HepG2 (cell line): Measurements from ENCODE around the gene GABRG3. TPM values are rescaled to one million over a fixed set of nuclear protein-coding genes. Genes with fewer than 3 reads are reported as not detected.

Source experiments
- ATAC-seq: fragments of 200-7000 bp; cut with Tn5 transposase; 3 replicates; pipeline ENCODE4 v1.9.1; 2020; ENCODE audit warnings: mild to moderate bottlenecking, moderate library complexity
- BruUV-seq: library from RNA; stranded (reverse); fragments of 400-500 nt; replicated peaks from 2 replicates; lab custom pipeline; 2021; lab: Mats Ljungman, UMichigan
- CTCF ChIA-PET: fragments of 300-600 bp; formaldehyde crosslinking; extraction: SDS; loops from one replicate; lab custom pipeline; 2021; ENCODE audit warnings: low total read pairs, inconsistent platforms, low intra/inter-chr PET ratio; lab: Yijun Ruan, JAX
- POLR2A ChIA-PET: fragments of 350-600 bp; sonication (Branson Sonifier 250); formaldehyde crosslinking; loops from one replicate; lab custom pipeline; 2020; ENCODE audit warnings: antibody characterized with exemption, inconsistent platforms; lab: Yijun Ruan, JAX
- DNase-seq: peaks from one replicate; pipeline ENCODE4 v3.0.0-alpha.2; 2015; ENCODE audit warnings: low spot score
- FAIRE-seq: peaks from 3 replicates; lab custom pipeline; 2011; peaks lifted over from hg19 to GRCh38; lab: Jason Lieb, UNC
- H2AFZ ChIP-seq: one replicate; pipeline ENCODE4 v1.6.1; 2011; ENCODE audit warnings: low read length, inconsistent platforms
- H3K27ac ChIP-seq: fragments of 300-600 bp; 3 replicates; pipeline ENCODE4 v1.8.0; 2011; ENCODE audit warnings: mixed run types, mild to moderate bottlenecking, mixed read lengths, low read length, inconsistent platforms; ENCODE audit not compliant: insufficient read depth; ENCODE audit errors: extremely low read length
- H3K27me3 ChIP-seq, 2 experiments: fragments of 200-600 bp in 1 of 2; 2 replicates in 1 of 2; 3 replicates in 1 of 2; pipeline versions ENCODE4 v1.6.0 to v1.8.0; 2011; ENCODE audit warnings: low read length in 2 of 2, mild to moderate bottlenecking in 2 of 2, moderate library complexity in 2 of 2, inconsistent platforms in 1 of 2; ENCODE audit not compliant: insufficient read depth in 2 of 2, control insufficient read depth in 1 of 2
- H3K36me3 ChIP-seq, 2 experiments: fragments of 200-600 bp in 1 of 2; replicated peaks in 1 of 2; 2 replicates in 1 of 2; 3 replicates in 1 of 2; pipeline versions ENCODE4 v1.5.1 to v1.8.0; 2011; ENCODE audit warnings: low read length in 2 of 2, inconsistent platforms in 1 of 2; ENCODE audit not compliant: insufficient read depth in 2 of 2, control insufficient read depth in 1 of 2
- H3K4me1 ChIP-seq: 2 replicates; pipeline ENCODE4 v1.5.1; 2012; ENCODE audit warnings: low read length, inconsistent platforms; ENCODE audit not compliant: insufficient read depth
- H3K4me2 ChIP-seq: 2 replicates; pipeline ENCODE4 v1.6.0; 2011; ENCODE audit warnings: low read depth, low read length, inconsistent platforms
- H3K4me3 ChIP-seq, 3 experiments: fragments of 200-600 bp in 1 of 3; sonication (generic), shearing (Covaris generic) in 1 of 3; replicated peaks in 1 of 3; 2 replicates each; pipeline ENCODE4 v1.5.1; 2011 to 2016; ENCODE audit warnings: low read length in 3 of 3, inconsistent platforms in 2 of 3, low read depth in 2 of 3, mild to moderate bottlenecking in 2 of 3, control low read depth in 1 of 3, mixed read lengths in 1 of 3; ENCODE audit not compliant: insufficient read depth in 1 of 3
- H3K79me2 ChIP-seq: one replicate; pipeline ENCODE4 v1.6.1; 2011; ENCODE audit warnings: low read length, inconsistent platforms; ENCODE audit not compliant: insufficient read depth
- H3K9ac ChIP-seq: 2 replicates; pipeline ENCODE4 v1.6.0; 2011; ENCODE audit warnings: mild to moderate bottlenecking, low read depth, low read length, inconsistent platforms; ENCODE audit not compliant: insufficient read depth
- H3K9me3 ChIP-seq: 2 replicates; pipeline ENCODE4 v1.5.1; 2012; ENCODE audit warnings: mild to moderate bottlenecking, low read length
- H4K20me1 ChIP-seq: 2 replicates; pipeline ENCODE4 v1.6.0; 2011; ENCODE audit warnings: inconsistent platforms, mild to moderate bottlenecking, low read length, moderate library complexity; ENCODE audit not compliant: insufficient read depth
- NFYB ChIP-seq: sonication (generic); formaldehyde crosslinking; IDR thresholded peaks from 2 replicates; pipeline ENCODE4 v1.4.0; 2020; ENCODE audit warnings: missing genetic modification reagents
- SMAD1 ChIP-seq: sonication (generic); formaldehyde crosslinking; IDR thresholded peaks from 2 replicates; pipeline ENCODE4 v1.4.0; 2020; ENCODE audit warnings: missing genetic modification reagents, low read depth, mild to moderate bottlenecking, borderline replicate concordance
- ZNF777 ChIP-seq: sonication (generic); formaldehyde crosslinking; IDR thresholded peaks from 2 replicates; pipeline ENCODE4 v1.4.0; 2020; ENCODE audit warnings: missing genetic modification reagents
- WGBS: methylation state at CpG from one replicate; pipeline ENCODE4 v1.1.6; 2017; ENCODE audit warnings: low lambda C conversion rate; 5-methylcytosine and 5-hydroxymethylcytosine counted together
- in situ Hi-C: cut with HindIII; loops from 2 replicates; pipeline ENCODE4 v1.10.0; 2017; ENCODE audit warnings: low pct_unique_long_range_greater_than_20kb; ENCODE audit not compliant: extremely low pct_ligation_motif_present
- intact Hi-C: fragments of 100-400 bp; cut with micrococcal nuclease; formaldehyde crosslinking; loops from one replicate; pipeline ENCODE4 v1.10.0; 2022; ENCODE audit not compliant: unreplicated experiment
- polyA plus RNA-seq, 8 experiments: library from polyadenylated mRNA; depleted of rRNA in 3 of 8; stranded (reverse) in 7 of 8; unstranded in 1 of 8; fragments of >200 nt; fragmentation: Illumina TruSeq in 4 of 8; extraction: Trizol in 4 of 8; gene quantifications; 2 replicates each; pipeline versions ENCODE4 v1.2.1 to v1.2.3, GENCODE V29; 2011 to 2016; ENCODE audit warnings: low read depth in 4 of 8, missing spikeins in 1 of 8, mixed read lengths in 1 of 8; ENCODE audit not compliant: insufficient read depth in 1 of 8
- total RNA-seq, 5 experiments: library from RNA; depleted of rRNA; stranded (reverse); fragments of >200 nt; fragmentation: Illumina TruSeq; extraction: Trizol; gene quantifications; 2 replicates each; pipeline ENCODE4 v1.2.3, GENCODE V29; 2016; ENCODE audit warnings: low read depth in 1 of 5
- TF ChIP-seq, protein P1 (sequence below): sonication (generic); formaldehyde crosslinking; IDR thresholded peaks from 2 replicates; pipeline ENCODE4 v1.5.0; 2020; ENCODE audit warnings: mild to moderate bottlenecking, low read depth, missing genetic modification reagents, borderline replicate concordance
- TF ChIP-seq, protein P2 (sequence below): sonication (generic); formaldehyde crosslinking; IDR thresholded peaks from 2 replicates; pipeline ENCODE4 v1.5.1; 2020; ENCODE audit warnings: mild to moderate bottlenecking, missing genetic modification reagents, moderate library complexity
- TF ChIP-seq, protein P3 (sequence below): sonication (generic); formaldehyde crosslinking; IDR thresholded peaks from 2 replicates; pipeline ENCODE4 v1.5.1; 2020; ENCODE audit warnings: missing genetic modification reagents, mild to moderate bottlenecking, borderline replicate concordance

Gene GABRG3
- total and polyA plus RNA-seq, 2 of the 13 experiments (the other 11 are each of a cell fraction or from before 2014, with no cell fraction given), result not detected

DNA sequence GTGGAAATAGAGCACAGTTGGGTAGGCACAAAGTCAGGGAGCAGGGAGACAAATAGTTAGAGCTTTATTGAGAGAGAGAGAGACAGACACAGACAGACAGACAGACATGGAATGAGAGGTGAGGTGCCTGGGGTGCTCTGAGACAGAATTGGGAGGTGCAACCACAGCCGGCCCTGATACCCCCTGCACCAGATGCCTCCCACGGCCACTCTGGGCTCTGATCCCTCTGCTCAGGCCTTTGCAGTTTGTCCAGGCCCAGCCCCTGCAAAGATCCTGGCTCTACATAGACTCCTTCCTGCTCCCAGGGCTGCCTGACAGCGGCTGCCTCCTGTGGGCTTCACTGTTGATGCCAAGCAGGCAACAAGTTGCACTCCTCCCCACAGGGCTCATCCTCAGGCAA is 283.8 kb downstream of the GABRG3 start:
- H3K9ac ChIP-seq, result no peak overlapping the region
- H3K4me3 ChIP-seq, result no peak overlapping the region
- FAIRE-seq (no peak), ATAC-seq (no peak), DNase-seq (no peak)
- intact Hi-C loops (no loop called here), in situ Hi-C loops (no loop called here)
- TF ChIP-seq, protein P1, sequence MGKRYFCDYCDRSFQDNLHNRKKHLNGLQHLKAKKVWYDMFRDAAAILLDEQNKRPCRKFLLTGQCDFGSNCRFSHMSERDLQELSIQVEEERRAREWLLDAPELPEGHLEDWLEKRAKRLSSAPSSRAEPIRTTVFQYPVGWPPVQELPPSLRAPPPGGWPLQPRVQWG, result no peak
- TF ChIP-seq, protein P2, sequence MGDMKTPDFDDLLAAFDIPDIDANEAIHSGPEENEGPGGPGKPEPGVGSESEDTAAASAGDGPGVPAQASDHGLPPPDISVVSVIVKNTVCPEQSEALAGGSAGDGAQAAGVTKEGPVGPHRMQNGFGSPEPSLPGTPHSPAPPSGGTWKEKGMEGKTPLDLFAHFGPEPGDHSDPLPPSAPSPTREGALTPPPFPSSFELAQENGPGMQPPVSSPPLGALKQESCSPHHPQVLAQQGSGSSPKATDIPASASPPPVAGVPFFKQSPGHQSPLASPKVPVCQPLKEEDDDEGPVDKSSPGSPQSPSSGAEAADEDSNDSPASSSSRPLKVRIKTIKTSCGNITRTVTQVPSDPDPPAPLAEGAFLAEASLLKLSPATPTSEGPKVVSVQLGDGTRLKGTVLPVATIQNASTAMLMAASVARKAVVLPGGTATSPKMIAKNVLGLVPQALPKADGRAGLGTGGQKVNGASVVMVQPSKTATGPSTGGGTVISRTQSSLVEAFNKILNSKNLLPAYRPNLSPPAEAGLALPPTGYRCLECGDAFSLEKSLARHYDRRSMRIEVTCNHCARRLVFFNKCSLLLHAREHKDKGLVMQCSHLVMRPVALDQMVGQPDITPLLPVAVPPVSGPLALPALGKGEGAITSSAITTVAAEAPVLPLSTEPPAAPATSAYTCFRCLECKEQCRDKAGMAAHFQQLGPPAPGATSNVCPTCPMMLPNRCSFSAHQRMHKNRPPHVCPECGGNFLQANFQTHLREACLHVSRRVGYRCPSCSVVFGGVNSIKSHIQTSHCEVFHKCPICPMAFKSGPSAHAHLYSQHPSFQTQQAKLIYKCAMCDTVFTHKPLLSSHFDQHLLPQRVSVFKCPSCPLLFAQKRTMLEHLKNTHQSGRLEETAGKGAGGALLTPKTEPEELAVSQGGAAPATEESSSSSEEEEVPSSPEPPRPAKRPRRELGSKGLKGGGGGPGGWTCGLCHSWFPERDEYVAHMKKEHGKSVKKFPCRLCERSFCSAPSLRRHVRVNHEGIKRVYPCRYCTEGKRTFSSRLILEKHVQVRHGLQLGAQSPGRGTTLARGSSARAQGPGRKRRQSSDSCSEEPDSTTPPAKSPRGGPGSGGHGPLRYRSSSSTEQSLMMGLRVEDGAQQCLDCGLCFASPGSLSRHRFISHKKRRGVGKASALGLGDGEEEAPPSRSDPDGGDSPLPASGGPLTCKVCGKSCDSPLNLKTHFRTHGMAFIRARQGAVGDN (CRISPR knock-in tag), result no peak
- TF ChIP-seq NFYB (no peak), ZNF777 (no peak), SMAD1 (no peak)
- TF ChIP-seq, protein P3, sequence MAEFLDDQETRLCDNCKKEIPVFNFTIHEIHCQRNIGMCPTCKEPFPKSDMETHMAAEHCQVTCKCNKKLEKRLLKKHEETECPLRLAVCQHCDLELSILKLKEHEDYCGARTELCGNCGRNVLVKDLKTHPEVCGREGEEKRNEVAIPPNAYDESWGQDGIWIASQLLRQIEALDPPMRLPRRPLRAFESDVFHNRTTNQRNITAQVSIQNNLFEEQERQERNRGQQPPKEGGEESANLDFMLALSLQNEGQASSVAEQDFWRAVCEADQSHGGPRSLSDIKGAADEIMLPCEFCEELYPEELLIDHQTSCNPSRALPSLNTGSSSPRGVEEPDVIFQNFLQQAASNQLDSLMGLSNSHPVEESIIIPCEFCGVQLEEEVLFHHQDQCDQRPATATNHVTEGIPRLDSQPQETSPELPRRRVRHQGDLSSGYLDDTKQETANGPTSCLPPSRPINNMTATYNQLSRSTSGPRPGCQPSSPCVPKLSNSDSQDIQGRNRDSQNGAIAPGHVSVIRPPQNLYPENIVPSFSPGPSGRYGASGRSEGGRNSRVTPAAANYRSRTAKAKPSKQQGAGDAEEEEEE (CRISPR knock-in tag), result no peak
- H3K36me3 ChIP-seq, result no peaks in the 10 kb centered on the region
- no peaks in the 10 kb centered on the region for H3K79me2 ChIP-seq
- no peaks in the 10 kb centered on the region for H4K20me1 ChIP-seq
- ChIA-PET POLR2A (no interaction called here), CTCF (no interaction called here)
- H3K4me1 ChIP-seq, result no peaks in the 10 kb centered on the region
- H3K4me2 ChIP-seq, result no peak overlapping the region
- no TSS peak for BruUV-seq
- H3K27me3 ChIP-seq, result peaks cover 1 to 18% of the 10 kb centered on the region in 2 experiments; a peak in 3 of 5 replicates
- no CpG with 5 or more reads among the region's 3 CpGs for WGBS
- H2AFZ ChIP-seq, result no peak overlapping the region
- 0 out of 2 replicates have a peak, but pooled peaks cover 5% of the 10 kb centered on the region for H3K9me3 ChIP-seq
- no peak overlapping the region for H3K27ac ChIP-seq
